Ishikawa (cell line): ENCODE results near the gene HRH1.

ENCODE experiments used
- CEBPB ChIP-seq: IDR thresholded peaks from 2 replicates; pipeline ENCODE4 v1.6.1; 2012
- CREB1 ChIP-seq: IDR thresholded peaks from 2 replicates; pipeline ENCODE4 v1.6.1; 2012; ENCODE audit warnings: low read depth
- EGR1 ChIP-seq: IDR thresholded peaks from 2 replicates; pipeline ENCODE4 v1.6.1; 2012
- EP300 ChIP-seq: IDR thresholded peaks from 2 replicates; pipeline ENCODE4 v1.6.1; 2012; ENCODE audit warnings: borderline replicate concordance
- FOXM1 ChIP-seq: IDR thresholded peaks from 2 replicates; pipeline ENCODE4 v1.6.1; 2012; ENCODE audit warnings: low read depth, borderline replicate concordance
- NFIC ChIP-seq: IDR thresholded peaks from 2 replicates; pipeline ENCODE4 v1.6.1; 2012
- RAD21 ChIP-seq: IDR thresholded peaks from 2 replicates; pipeline ENCODE4 v1.6.1; 2012; ENCODE audit warnings: low read depth
- TAF1 ChIP-seq: IDR thresholded peaks from 2 replicates; pipeline ENCODE4 v1.6.1; 2012; ENCODE audit warnings: low read depth, mild to moderate bottlenecking
- TCF12 ChIP-seq: IDR thresholded peaks from 2 replicates; pipeline ENCODE4 v1.6.1; 2012; ENCODE audit warnings: low read depth
- TEAD4 ChIP-seq: IDR thresholded peaks from 2 replicates; pipeline ENCODE4 v1.6.1; 2012
- YY1 ChIP-seq: IDR thresholded peaks from 2 replicates; pipeline ENCODE4 v1.6.1; 2012; ENCODE audit warnings: low read depth
- ZBTB7A ChIP-seq: IDR thresholded peaks from 2 replicates; pipeline ENCODE4 v1.6.1; 2012; ENCODE audit warnings: low read depth
- TF ChIP-seq, protein P1 (sequence below): IDR thresholded peaks from 2 replicates; pipeline ENCODE4 v1.6.1; 2012
- TF ChIP-seq, protein P2 (sequence below): IDR thresholded peaks from 2 replicates; pipeline ENCODE4 v1.6.1; 2012
- TF ChIP-seq, protein P3 (sequence below): IDR thresholded peaks from 2 replicates; pipeline ENCODE4 v1.6.1; 2012; ENCODE audit warnings: low read depth, mild to moderate bottlenecking

Gene HRH1

DNA sequence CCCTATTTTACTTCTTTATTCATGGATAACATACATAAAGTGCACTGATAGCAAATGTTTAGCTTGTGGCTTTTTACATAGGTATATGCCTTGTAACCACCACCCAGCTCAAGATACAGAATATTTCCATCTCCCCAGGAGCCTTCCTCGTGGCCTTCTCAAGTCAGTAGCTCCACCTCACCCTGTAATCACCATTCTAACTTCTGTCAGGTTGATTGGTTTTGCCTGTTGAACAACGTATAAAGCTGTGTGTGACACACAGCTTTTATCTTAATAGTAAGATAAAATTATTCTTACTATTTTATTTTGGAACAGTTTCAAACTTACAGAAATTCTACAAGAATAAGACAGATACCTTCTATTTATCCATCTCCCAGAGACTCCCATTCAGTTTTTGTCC, 131.2 kb downstream of the HRH1 start:
- TF ChIP-seq EGR1 (no peak), YY1 (no peak), TAF1 (no peak), ZBTB7A (no peak), FOXM1 (no peak), CEBPB (no peak), CREB1 (no peak), RAD21 (no peak), TEAD4 (no peak), TCF12 (no peak), NFIC (no peak), EP300 (no peak)
- TF ChIP-seq, protein P1, sequence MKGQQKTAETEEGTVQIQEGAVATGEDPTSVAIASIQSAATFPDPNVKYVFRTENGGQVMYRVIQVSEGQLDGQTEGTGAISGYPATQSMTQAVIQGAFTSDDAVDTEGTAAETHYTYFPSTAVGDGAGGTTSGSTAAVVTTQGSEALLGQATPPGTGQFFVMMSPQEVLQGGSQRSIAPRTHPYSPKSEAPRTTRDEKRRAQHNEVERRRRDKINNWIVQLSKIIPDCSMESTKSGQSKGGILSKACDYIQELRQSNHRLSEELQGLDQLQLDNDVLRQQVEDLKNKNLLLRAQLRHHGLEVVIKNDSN: no peak
- TF ChIP-seq, protein P2, sequence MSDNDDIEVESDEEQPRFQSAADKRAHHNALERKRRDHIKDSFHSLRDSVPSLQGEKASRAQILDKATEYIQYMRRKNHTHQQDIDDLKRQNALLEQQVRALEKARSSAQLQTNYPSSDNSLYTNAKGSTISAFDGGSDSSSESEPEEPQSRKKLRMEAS: no peak
- TF ChIP-seq, protein P3, sequence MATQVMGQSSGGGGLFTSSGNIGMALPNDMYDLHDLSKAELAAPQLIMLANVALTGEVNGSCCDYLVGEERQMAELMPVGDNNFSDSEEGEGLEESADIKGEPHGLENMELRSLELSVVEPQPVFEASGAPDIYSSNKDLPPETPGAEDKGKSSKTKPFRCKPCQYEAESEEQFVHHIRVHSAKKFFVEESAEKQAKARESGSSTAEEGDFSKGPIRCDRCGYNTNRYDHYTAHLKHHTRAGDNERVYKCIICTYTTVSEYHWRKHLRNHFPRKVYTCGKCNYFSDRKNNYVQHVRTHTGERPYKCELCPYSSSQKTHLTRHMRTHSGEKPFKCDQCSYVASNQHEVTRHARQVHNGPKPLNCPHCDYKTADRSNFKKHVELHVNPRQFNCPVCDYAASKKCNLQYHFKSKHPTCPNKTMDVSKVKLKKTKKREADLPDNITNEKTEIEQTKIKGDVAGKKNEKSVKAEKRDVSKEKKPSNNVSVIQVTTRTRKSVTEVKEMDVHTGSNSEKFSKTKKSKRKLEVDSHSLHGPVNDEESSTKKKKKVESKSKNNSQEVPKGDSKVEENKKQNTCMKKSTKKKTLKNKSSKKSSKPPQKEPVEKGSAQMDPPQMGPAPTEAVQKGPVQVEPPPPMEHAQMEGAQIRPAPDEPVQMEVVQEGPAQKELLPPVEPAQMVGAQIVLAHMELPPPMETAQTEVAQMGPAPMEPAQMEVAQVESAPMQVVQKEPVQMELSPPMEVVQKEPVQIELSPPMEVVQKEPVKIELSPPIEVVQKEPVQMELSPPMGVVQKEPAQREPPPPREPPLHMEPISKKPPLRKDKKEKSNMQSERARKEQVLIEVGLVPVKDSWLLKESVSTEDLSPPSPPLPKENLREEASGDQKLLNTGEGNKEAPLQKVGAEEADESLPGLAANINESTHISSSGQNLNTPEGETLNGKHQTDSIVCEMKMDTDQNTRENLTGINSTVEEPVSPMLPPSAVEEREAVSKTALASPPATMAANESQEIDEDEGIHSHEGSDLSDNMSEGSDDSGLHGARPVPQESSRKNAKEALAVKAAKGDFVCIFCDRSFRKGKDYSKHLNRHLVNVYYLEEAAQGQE: no peak

DNA sequence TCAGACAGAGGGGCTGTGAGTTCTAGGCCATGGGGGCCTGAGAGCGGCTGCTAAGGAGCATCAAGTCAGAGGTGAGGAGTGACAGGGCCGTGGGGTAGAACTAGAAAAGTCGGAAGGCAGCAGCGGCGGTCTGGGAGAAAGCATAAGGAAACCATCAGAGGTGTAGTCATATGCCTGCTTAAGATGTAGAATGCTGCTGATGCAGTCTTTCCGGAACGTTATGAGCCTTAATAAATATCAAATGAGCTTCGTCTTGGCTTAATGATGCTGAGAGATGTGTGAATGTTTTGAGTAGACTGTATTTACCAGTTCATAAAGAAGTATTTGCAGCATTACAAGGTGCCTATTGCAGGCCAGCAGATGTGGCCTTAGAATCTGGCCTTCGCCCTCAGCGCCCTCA, 133.1 kb downstream of the HRH1 start:
- TF ChIP-seq, protein P3: no peak
- TF ChIP-seq CEBPB: no peak
- TF ChIP-seq EP300: no peak
- no peak for TF ChIP-seq TEAD4
- no peak for TF ChIP-seq ZBTB7A
- TF ChIP-seq, protein P2: no peak
- no peak for TF ChIP-seq YY1
- no peak for TF ChIP-seq TCF12
- no peak for TF ChIP-seq NFIC
- no peak for TF ChIP-seq TAF1
- no peak for TF ChIP-seq EGR1
- TF ChIP-seq RAD21: no peak
- no peak for TF ChIP-seq CREB1
- TF ChIP-seq, protein P1: no peak
- TF ChIP-seq FOXM1: no peak

DNA sequence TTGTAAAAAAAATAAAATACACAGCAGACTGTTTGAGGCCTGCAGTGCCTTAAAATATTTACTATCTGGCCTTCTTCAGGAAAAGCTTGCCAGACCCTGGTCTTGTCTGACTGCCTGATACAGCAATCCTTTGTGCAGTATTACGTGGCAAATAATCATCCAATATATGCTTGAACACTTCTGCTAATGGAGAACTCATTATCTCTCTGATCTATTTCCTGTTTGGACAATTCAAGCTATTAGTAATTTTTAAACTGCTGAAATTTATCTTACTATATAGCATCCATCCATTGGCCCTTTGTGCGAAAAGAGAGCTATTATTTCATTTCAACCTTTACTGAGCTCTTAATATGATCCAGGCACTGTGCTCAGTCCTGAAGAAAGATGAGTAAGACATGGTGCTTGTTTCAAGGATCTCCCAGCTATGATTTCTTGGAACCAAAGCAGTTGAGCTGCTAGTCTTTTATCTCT, 133.8 kb downstream of the HRH1 start:
- TF ChIP-seq CEBPB: no peak
- TF ChIP-seq TAF1: no peak
- no peak for TF ChIP-seq YY1
- TF ChIP-seq EGR1: no peak
- no peak for TF ChIP-seq CREB1
- TF ChIP-seq, protein P1: no peak
- TF ChIP-seq, protein P3: no peak
- TF ChIP-seq FOXM1: no peak
- TF ChIP-seq TCF12: no peak
- no peak for TF ChIP-seq EP300
- TF ChIP-seq, protein P2: no peak
